Panc1 (cell line): Measurements from ENCODE around the gene ARHGAP4.

Experiments used
- POLR2AphosphoS5 ChIP-seq: IDR thresholded peaks from 2 replicates; pipeline ENCODE4 v1.6.1; 2012; ENCODE audit warnings: mild to moderate bottlenecking, low read depth, low read length, moderate library complexity
- TCF7L2 ChIP-seq: IDR thresholded peaks from 2 replicates; pipeline ENCODE4 v1.6.1; 2011; ENCODE audit warnings: mild to moderate bottlenecking, low read depth, low read length, inconsistent platforms
- TF ChIP-seq, protein P1 (sequence below): fragments of 450-650 bp; IDR thresholded peaks from 2 replicates; pipeline ENCODE4 v1.5.1; 2017; ENCODE audit warnings: mild to moderate bottlenecking

DNA sequence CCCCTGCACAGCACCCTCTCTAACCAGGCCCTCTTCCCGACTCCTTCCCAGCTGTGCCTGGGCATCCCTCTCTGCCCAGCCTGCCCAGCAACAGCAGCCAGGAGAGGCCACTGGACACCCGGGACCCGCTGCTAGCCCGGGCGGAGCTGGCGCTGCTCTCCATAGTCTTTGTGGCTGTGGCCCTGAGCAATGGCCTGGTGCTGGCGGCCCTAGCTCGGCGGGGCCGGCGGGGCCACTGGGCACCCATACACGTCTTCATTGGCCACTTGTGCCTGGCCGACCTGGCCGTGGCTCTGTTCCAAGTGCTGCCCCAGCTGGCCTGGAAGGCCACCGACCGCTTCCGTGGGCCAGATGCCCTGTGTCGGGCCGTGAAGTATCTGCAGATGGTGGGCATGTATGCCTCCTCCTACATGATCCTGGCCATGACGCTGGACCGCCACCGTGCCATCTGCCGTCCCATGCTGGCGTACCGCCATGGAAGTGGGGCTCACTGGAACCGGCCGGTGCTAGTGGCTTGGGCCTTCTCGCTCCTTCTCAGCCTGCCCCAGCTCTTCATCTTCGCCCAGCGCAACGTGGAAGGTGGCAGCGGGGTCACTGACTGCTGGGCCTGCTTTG lies 20.5 kb downstream of the ARHGAP4 start:
- TF ChIP-seq, protein P1, sequence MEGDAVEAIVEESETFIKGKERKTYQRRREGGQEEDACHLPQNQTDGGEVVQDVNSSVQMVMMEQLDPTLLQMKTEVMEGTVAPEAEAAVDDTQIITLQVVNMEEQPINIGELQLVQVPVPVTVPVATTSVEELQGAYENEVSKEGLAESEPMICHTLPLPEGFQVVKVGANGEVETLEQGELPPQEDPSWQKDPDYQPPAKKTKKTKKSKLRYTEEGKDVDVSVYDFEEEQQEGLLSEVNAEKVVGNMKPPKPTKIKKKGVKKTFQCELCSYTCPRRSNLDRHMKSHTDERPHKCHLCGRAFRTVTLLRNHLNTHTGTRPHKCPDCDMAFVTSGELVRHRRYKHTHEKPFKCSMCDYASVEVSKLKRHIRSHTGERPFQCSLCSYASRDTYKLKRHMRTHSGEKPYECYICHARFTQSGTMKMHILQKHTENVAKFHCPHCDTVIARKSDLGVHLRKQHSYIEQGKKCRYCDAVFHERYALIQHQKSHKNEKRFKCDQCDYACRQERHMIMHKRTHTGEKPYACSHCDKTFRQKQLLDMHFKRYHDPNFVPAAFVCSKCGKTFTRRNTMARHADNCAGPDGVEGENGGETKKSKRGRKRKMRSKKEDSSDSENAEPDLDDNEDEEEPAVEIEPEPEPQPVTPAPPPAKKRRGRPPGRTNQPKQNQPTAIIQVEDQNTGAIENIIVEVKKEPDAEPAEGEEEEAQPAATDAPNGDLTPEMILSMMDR: no peak
- no peak for TF ChIP-seq TCF7L2
- TF ChIP-seq POLR2AphosphoS5: no peak
